ENCODE measurements around the gene RAG1.
A peak's percentile ranks its signal among the peaks of the same experiment; 100 is the strongest.
"Not testable (repeated sequence)": the region's sequence is repeated elsewhere in the genome, so short reads cannot be mapped to it uniquely, and the experiment has no call there.

The RAG1 gene

GRCh38 chr11:36567694-36568093 is at the start of gene RAG1:
Gene RAG1, plus strand, starts transcription at chr11:36568007. Its CDS starts 5,298 bp downstream, at chr11:36573305.
- DNase-seq: no peak

- no peak for DNase-seq
Measured at GRCh38 chr11:36530840-36531239, 37.0 kb upstream of the RAG1 start.

GRCh38 chr11:36532941-36533601 is 34.7 kb upstream of the RAG1 start:
- no peak for DNase-seq

- no peak for DNase-seq
Measured at GRCh38 chr11:36534276-36534840, 33.4 kb upstream of the RAG1 start.

GRCh38 chr11:36540998-36541397 is 26.8 kb upstream of the RAG1 start:
- peak; percentile 68 for DNase-seq

- no peak for DNase-seq
Measured at GRCh38 chr11:36550385-36551115, 17.3 kb upstream of the RAG1 start.

GRCh38 chr11:36557390-36557789 is 10.4 kb upstream of the RAG1 start:
- not testable (repeated sequence) for DNase-seq

GRCh38 chr11:36557991-36558390 is 9.8 kb upstream of the RAG1 start:
- no peak for DNase-seq

GRCh38 chr11:36558571-36559413 is 9.0 kb upstream of the RAG1 start:
- DNase-seq: peak; percentile 25

- peak; percentile 50 for DNase-seq
Measured at GRCh38 chr11:36564376-36565030, 3.3 kb upstream of the RAG1 start.

- no peak for DNase-seq
Measured at GRCh38 chr11:36565031-36565610, 2.7 kb upstream of the RAG1 start.

- DNase-seq: no peak
Measured at GRCh38 chr11:36566407-36567053, 1.3 kb upstream of the RAG1 start.

- DNase-seq: no peak
Measured at GRCh38 chr11:36569095-36569494, 1.3 kb downstream of the RAG1 start.

GRCh38 chr11:36574486-36574885 is 6.7 kb downstream of the RAG1 start:
- DNase-seq: no peak

GRCh38 chr11:36577373-36577772 is 9.6 kb downstream of the RAG1 start:
- no peak for DNase-seq

GRCh38 chr11:36577859-36578258 is 10.1 kb downstream of the RAG1 start:
- no peak for DNase-seq

GRCh38 chr11:36578458-36578857 is 10.7 kb downstream of the RAG1 start:
- no peak for DNase-seq

GRCh38 chr11:36581536-36581935 is 13.7 kb downstream of the RAG1 start:
- no peak for DNase-seq

GRCh38 chr11:36583667-36584066 is 15.9 kb downstream of the RAG1 start:
- DNase-seq: no peak

- no peak for DNase-seq
Measured at GRCh38 chr11:36586543-36586942, 18.7 kb downstream of the RAG1 start.

GRCh38 chr11:36588099-36588498 is 20.3 kb downstream of the RAG1 start:
- DNase-seq: no peak

GRCh38 chr11:36590513-36590912 is 22.7 kb downstream of the RAG1 start:
- no peak for DNase-seq
